ENCODE data around the gene SCAMP1.

Gene SCAMP1

DNA sequence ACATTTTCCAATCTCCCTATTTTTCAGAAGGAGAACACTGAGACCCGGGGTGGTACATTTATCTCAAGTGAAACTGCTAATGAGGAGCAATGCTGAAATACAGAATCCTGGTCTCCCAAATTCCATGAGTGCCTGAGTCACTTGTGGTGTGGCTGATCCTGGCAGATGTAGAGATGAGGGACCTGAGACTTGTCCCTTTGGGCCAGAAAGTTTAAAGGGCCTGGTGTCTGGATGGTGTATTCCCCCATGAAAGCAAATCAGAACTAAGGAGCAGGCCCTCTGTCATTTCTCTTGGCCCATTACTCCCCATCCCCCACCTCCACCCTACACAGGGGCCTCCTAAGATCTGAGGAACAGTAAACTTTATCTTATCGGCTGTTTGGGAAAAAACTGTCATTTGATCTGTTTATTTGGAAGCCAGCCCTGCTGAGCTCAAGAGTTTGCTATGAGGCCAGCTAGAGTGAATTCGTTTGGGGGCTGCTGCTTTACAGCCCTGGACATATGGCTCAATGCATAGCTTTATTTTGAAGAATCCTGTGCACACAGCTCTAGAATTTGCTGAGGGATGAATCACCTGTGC lies 147.9 kb downstream of the SCAMP1 start (continued):
- TF ChIP-seq ZNF585B (tag by site-specific recombination; IDR thresholded peaks at IDR 0.05) (no peak), TRIM28 (IDR thresholded peaks at IDR 0.05; ENCODE audit: borderline replicate concordance, low read length) (peak; percentile 70; the same call in 1 of the 2 replicates), MEIS1 (CRISPR knock-in tag; IDR thresholded peaks at IDR 0.05; ENCODE audit: borderline replicate concordance) (no peak), ZNF837 (tag by site-specific recombination; IDR thresholded peaks at IDR 0.05) (no peak), ZNF561 (tag by site-specific recombination; IDR thresholded peaks at IDR 0.05; ENCODE audit: borderline replicate concordance) (peak; percentile 83; the same call in 1 of the 2 replicates), ZNF214 (tag by site-specific recombination; IDR thresholded peaks at IDR 0.05; ENCODE audit: borderline replicate concordance) (no peak), ZNF701 (tag by site-specific recombination; IDR thresholded peaks at IDR 0.05) (no peak), ZNF654 (tag by site-specific recombination; IDR thresholded peaks at IDR 0.05; ENCODE audit: low read depth) (no peak), ZFP41 (tag by site-specific recombination; IDR thresholded peaks at IDR 0.05; ENCODE audit: borderline replicate concordance) (no peak), ZNF626 (tag by site-specific recombination; IDR thresholded peaks at IDR 0.05) (no peak), GLI2 (tag by site-specific recombination; IDR thresholded peaks at IDR 0.05; ENCODE audit: borderline replicate concordance, low read depth) (no peak; the same call in 1 of the 2 replicates), KLF1 (tag by site-specific recombination; IDR thresholded peaks at IDR 0.05) (no peak), PRDM1 (tag by site-specific recombination; IDR thresholded peaks at IDR 0.05) (no peak), ZIC2 (tag by site-specific recombination; IDR thresholded peaks at IDR 0.05) (peak; percentile 82), ZNF175 (tag by site-specific recombination; IDR thresholded peaks at IDR 0.05) (no peak), ZNF530 (tag by site-specific recombination; IDR thresholded peaks at IDR 0.05; ENCODE audit: low read depth) (no peak), ZNF138 (tag by site-specific recombination; IDR thresholded peaks at IDR 0.05; ENCODE audit: borderline replicate concordance) (no peak), ZNF76 (tag by site-specific recombination; IDR thresholded peaks at IDR 0.05; ENCODE audit: borderline replicate concordance, low read depth) (no peak), ZNF785 (tag by site-specific recombination; IDR thresholded peaks at IDR 0.05) (no peak), KLF10 (tag by site-specific recombination; IDR thresholded peaks at IDR 0.05) (peak; percentile 50; the same call in 1 of the 2 replicates), ZNF174 (tag by site-specific recombination; IDR thresholded peaks at IDR 0.05) (no peak), ZSCAN30 (tag by site-specific recombination; IDR thresholded peaks at IDR 0.05) (peak; percentile 93), ZNF600 (tag by site-specific recombination; IDR thresholded peaks at IDR 0.05) (peak; percentile 58; the same call in 1 of the 2 replicates), ZNF558 (tag by site-specific recombination; IDR thresholded peaks at IDR 0.05) (peak; percentile 56; the same call in 1 of the 2 replicates), ZNF148 (tag by site-specific recombination; IDR thresholded peaks at IDR 0.05; ENCODE audit: borderline replicate concordance) (no peak), ZNF350 (tag by site-specific recombination; IDR thresholded peaks at IDR 0.05) (no peak), ZBTB7A (tag by site-specific recombination; IDR thresholded peaks at IDR 0.05; ENCODE audit: low read depth) (no peak), ZNF16 (tag by site-specific recombination; IDR thresholded peaks at IDR 0.05; ENCODE audit: low read depth) (no peak), ZNF501 (tag by site-specific recombination; IDR thresholded peaks at IDR 0.05) (no peak)
- TF ChIP-seq, protein P1, sequence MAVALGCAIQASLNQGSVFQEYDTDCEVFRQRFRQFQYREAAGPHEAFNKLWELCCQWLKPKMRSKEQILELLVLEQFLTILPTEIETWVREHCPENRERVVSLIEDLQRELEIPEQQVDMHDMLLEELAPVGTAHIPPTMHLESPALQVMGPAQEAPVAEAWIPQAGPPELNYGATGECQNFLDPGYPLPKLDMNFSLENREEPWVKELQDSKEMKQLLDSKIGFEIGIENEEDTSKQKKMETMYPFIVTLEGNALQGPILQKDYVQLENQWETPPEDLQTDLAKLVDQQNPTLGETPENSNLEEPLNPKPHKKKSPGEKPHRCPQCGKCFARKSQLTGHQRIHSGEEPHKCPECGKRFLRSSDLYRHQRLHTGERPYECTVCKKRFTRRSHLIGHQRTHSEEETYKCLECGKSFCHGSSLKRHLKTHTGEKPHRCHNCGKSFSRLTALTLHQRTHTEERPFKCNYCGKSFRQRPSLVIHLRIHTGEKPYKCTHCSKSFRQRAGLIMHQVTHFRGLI (tag by site-specific recombination; IDR thresholded peaks at IDR 0.05), result peak; percentile 23; the same call in 1 of the 2 replicates
- TF ChIP-seq, protein P2, sequence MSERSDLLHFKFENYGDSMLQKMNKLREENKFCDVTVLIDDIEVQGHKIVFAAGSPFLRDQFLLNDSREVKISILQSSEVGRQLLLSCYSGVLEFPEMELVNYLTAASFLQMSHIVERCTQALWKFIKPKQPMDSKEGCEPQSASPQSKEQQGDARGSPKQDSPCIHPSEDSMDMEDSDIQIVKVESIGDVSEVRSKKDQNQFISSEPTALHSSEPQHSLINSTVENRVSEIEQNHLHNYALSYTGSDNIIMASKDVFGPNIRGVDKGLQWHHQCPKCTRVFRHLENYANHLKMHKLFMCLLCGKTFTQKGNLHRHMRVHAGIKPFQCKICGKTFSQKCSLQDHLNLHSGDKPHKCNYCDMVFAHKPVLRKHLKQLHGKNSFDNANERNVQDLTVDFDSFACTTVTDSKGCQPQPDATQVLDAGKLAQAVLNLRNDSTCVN (tag by site-specific recombination; optimal IDR thresholded peaks at IDR 0.05), result no peak
- TF ChIP-seq, protein P3, sequence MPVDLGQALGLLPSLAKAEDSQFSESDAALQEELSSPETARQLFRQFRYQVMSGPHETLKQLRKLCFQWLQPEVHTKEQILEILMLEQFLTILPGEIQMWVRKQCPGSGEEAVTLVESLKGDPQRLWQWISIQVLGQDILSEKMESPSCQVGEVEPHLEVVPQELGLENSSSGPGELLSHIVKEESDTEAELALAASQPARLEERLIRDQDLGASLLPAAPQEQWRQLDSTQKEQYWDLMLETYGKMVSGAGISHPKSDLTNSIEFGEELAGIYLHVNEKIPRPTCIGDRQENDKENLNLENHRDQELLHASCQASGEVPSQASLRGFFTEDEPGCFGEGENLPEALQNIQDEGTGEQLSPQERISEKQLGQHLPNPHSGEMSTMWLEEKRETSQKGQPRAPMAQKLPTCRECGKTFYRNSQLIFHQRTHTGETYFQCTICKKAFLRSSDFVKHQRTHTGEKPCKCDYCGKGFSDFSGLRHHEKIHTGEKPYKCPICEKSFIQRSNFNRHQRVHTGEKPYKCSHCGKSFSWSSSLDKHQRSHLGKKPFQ (tag by site-specific recombination; IDR thresholded peaks at IDR 0.05), result 0 out of 2 replicates have a peak, but pooled peaks have one; percentile 40
- TF ChIP-seq, protein P4, sequence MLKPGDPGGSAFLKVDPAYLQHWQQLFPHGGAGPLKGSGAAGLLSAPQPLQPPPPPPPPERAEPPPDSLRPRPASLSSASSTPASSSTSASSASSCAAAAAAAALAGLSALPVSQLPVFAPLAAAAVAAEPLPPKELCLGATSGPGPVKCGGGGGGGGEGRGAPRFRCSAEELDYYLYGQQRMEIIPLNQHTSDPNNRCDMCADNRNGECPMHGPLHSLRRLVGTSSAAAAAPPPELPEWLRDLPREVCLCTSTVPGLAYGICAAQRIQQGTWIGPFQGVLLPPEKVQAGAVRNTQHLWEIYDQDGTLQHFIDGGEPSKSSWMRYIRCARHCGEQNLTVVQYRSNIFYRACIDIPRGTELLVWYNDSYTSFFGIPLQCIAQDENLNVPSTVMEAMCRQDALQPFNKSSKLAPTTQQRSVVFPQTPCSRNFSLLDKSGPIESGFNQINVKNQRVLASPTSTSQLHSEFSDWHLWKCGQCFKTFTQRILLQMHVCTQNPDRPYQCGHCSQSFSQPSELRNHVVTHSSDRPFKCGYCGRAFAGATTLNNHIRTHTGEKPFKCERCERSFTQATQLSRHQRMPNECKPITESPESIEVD (tag by site-specific recombination; IDR thresholded peaks at IDR 0.05), result peak; percentile 93
